ENCODE measurements around the gene CBX5. TPM values are rescaled to one million over a fixed set of nuclear protein-coding genes. Genes with fewer than 3 reads are reported as not detected.

The CBX5 gene
- total and polyA plus RNA-seq, 9 of the 15 experiments (the other 6 are each of a cell fraction or from before 2014, with no cell fraction given): 32.6 to 102 (median 59.2) TPM

GRCh38 chr12:54280468-54281260 is 742 bp upstream of the CBX5 start, which contains the start of gene HNRNPA1 (continued):
- no peak for TF ChIP-seq TSHZ1 (CRISPR knock-in tag; IDR thresholded peaks at IDR 0.05)
- TF ChIP-seq ZBTB8A (IDR thresholded peaks at IDR 0.05; ENCODE audit: partially characterized antibody): no peak
- no peak for TF ChIP-seq MCM3 (IDR thresholded peaks at IDR 0.05)
- no peak for TF ChIP-seq BRF2 (IDR thresholded peaks at IDR 0.05; ENCODE audit: borderline replicate concordance, insufficient read depth, insufficient read length)
- no peak for TF ChIP-seq EZH2 (IDR thresholded peaks at IDR 0.05; ENCODE audit: borderline replicate concordance, low read depth, low read length)
- TF ChIP-seq ELK1 (CRISPR knock-in tag; IDR thresholded peaks at IDR 0.05): no peak
- no peak for TF ChIP-seq SRF (CRISPR knock-in tag; IDR thresholded peaks at IDR 0.05)
- TF ChIP-seq SFPQ (IDR thresholded peaks at IDR 0.05; ENCODE audit: low read depth, low read length): no peak
- 0 out of 2 replicates have a peak, but pooled peaks have one; percentile 46 for TF ChIP-seq ZNF717 (CRISPR knock-in tag; IDR thresholded peaks at IDR 0.05)
- TF ChIP-seq ATF7 (IDR thresholded peaks at IDR 0.05): peak; percentile 95
- no peak for TF ChIP-seq CBFA2T2 (conservative IDR thresholded peaks at IDR 0.05)
- no peak for TF ChIP-seq FUS (optimal IDR thresholded peaks at IDR 0.05; ENCODE audit: low read depth, low read length)
- no peak for TF ChIP-seq ARID3B (CRISPR knock-in tag; IDR thresholded peaks at IDR 0.05; ENCODE audit: borderline replicate concordance)
- TF ChIP-seq E2F3 (CRISPR knock-in tag; IDR thresholded peaks at IDR 0.05): no peak; the same call in 1 of the 2 replicates
- TF ChIP-seq TAF1 (IDR thresholded peaks at IDR 0.05; ENCODE audit: control insufficient read depth, extremely low read depth, insufficient read depth, low read length, severe bottlenecking): peak; percentile 98
- peak; percentile 96 for TF ChIP-seq ZFX (CRISPR knock-in tag; IDR thresholded peaks at IDR 0.05)
